ENCODE results near the gene MLYCD. TPM values are rescaled to one million over a fixed set of nuclear protein-coding genes. Genes with fewer than 3 reads are reported as not detected.

Gene MLYCD
- total and polyA plus RNA-seq, 10 of the 15 experiments (the other 5 are each of a cell fraction or from before 2014, with no cell fraction given) = 0.21 to 3.7 (median 1.7) TPM

DNA sequence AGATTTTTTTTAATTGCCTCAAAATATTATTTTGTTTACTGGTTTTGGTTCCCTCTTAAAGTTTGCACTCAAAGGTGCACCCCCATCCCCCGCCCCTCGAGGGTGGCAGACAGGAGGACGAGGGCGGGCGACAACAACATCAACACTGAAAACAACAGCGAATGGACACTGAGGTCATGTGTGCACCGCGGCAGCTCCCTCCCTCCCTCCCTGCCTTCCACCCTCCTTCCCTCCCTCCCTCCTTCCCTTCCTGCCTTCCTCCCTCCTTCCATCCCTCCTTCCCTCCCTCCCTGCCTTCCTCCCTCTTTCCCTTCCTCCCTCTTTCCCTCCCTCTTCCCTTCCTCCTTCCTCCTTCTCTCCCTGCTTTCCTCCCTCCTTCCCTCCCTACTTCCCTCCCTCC is 52.6 kb downstream of the MLYCD start:
- SMC1A ChIA-PET (ENCODE audit: uncharacterized antibody, unreplicated experiment) = no interaction called here
- ATAC-seq = no peak
- TF ChIP-seq WRNIP1 (IDR thresholded peaks at IDR 0.05; ENCODE audit: borderline replicate concordance, low read depth, low read length) = no peak
- TF ChIP-seq RAD51 (IDR thresholded peaks at IDR 0.05) = no peak
- TF ChIP-seq, protein P1, sequence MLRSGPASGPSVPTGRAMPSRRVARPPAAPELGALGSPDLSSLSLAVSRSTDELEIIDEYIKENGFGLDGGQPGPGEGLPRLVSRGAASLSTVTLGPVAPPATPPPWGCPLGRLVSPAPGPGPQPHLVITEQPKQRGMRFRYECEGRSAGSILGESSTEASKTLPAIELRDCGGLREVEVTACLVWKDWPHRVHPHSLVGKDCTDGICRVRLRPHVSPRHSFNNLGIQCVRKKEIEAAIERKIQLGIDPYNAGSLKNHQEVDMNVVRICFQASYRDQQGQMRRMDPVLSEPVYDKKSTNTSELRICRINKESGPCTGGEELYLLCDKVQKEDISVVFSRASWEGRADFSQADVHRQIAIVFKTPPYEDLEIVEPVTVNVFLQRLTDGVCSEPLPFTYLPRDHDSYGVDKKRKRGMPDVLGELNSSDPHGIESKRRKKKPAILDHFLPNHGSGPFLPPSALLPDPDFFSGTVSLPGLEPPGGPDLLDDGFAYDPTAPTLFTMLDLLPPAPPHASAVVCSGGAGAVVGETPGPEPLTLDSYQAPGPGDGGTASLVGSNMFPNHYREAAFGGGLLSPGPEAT (IDR thresholded peaks at IDR 0.05; ENCODE audit: low read depth) = no peak
- TF ChIP-seq MEF2B (IDR thresholded peaks at IDR 0.05; ENCODE audit: partially characterized antibody, poor library complexity, severe bottlenecking) = no peak
- TF ChIP-seq PAX5 (IDR thresholded peaks at IDR 0.05; ENCODE audit: borderline replicate concordance, low read depth, low read length) = no peak
- TF ChIP-seq, protein P2, sequence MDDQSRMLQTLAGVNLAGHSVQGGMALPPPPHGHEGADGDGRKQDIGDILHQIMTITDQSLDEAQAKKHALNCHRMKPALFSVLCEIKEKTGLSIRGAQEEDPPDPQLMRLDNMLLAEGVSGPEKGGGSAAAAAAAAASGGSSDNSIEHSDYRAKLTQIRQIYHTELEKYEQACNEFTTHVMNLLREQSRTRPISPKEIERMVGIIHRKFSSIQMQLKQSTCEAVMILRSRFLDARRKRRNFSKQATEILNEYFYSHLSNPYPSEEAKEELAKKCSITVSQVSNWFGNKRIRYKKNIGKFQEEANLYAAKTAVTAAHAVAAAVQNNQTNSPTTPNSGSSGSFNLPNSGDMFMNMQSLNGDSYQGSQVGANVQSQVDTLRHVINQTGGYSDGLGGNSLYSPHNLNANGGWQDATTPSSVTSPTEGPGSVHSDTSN (IDR thresholded peaks at IDR 0.05; ENCODE audit: insufficient replicate concordance, low read depth, low read length) = no peak
- TF ChIP-seq CBX3 (IDR thresholded peaks at IDR 0.05; ENCODE audit: borderline replicate concordance, low read depth) = no peak
- no peak for TF ChIP-seq CHD4 (IDR thresholded peaks at IDR 0.05)
- no peak for TF ChIP-seq ZNF622 (IDR thresholded peaks at IDR 0.05)
- H3K9me3 ChIP-seq (replicated peaks; ENCODE audit: control insufficient read depth, insufficient read depth, low read length) = no peaks in the 10 kb centered on the region
- H3K27ac ChIP-seq (ENCODE audit: control insufficient read depth, insufficient read depth) = no peak overlapping the region
- H4K20me1 ChIP-seq (ENCODE audit: control insufficient read depth, insufficient read depth) = no peaks in the 10 kb centered on the region
- no peaks in the 10 kb centered on the region for H3K79me2 ChIP-seq (ENCODE audit: control insufficient read depth, insufficient read depth, low read length)
- H3K4me2 ChIP-seq (ENCODE audit: control insufficient read depth, insufficient read depth) = no peak overlapping the region
- CTCF ChIA-PET = no interaction called here
- H3K27me3 ChIP-seq (replicated peaks in 1 of 2; ENCODE audit: control insufficient read depth in 2 of 2, insufficient read depth in 2 of 2, low read length in 1 of 2) = no peaks in the 10 kb centered on the region
- no peak for FAIRE-seq
- H3K4me1 ChIP-seq (ENCODE audit: control insufficient read depth, insufficient read depth, low read length) = peaks cover 3% of the 10 kb centered on the region; the same call in 1 of the 2 replicates
- no TSS peak for BruUV-seq (replicated peaks)
- intact Hi-C loops (cut with micrococcal nuclease; ENCODE audit: unreplicated experiment) (loop anchor here (10.0 kb wide), 2 partner anchors 353 to 553 kb away; partner anchors contain the start of gene MEAK7), in situ Hi-C loops (cut with MboI) (loop anchor here (10.0 kb wide), 1 partner anchor 653 kb away; no protein-coding TSS in a partner anchor)
- RAD21 ChIA-PET (ENCODE audit: unreplicated experiment) = no interaction called here
- 42% methylated on average over 5 of the region's 8 CpGs for WGBS (ENCODE audit: insufficient coverage, insufficient replicate concordance, low lambda C conversion rate, missing lambda C conversion rate)
- H2AFZ ChIP-seq (ENCODE audit: control insufficient read depth, low read depth, low read length) = no peak overlapping the region
- POLR2A ChIA-PET = no interaction called here
- no peak for DNase-seq (ENCODE audit: low read depth, low spot score)
- H3K4me3 ChIP-seq = no peak overlapping the region
- H3K36me3 ChIP-seq (ENCODE audit: control insufficient read depth in 2 of 2, insufficient read depth in 2 of 2, low read length in 1 of 2) = no peaks in the 10 kb centered on the region
- H3K9ac ChIP-seq (ENCODE audit: control insufficient read depth, insufficient read depth, low read length) = no peak overlapping the region

All from GM12878 (cell line).